PC-3 (cell line): ENCODE data around the gene KRTAP21-2.

Source experiments
- CTCF ChIP-seq: fragments of 300-600 bp; sonication (generic); conservative IDR thresholded peaks from 2 replicates; pipeline ENCODE4 v1.5.1; 2017; ENCODE audit warnings: antibody characterized with exemption, low read depth, mild to moderate bottlenecking, low read length
- EZH2 ChIP-seq: fragments of 300-600 bp; sonication (generic); IDR thresholded peaks from one replicate; pipeline ENCODE4 v1.6.1; 2017; ENCODE audit warnings: antibody characterized with exemption, mild to moderate bottlenecking, low read length; ENCODE audit not compliant: unreplicated experiment

- no peak for TF ChIP-seq EZH2
- TF ChIP-seq CTCF = no peak
Observed at GRCh38 chr21:30714946-30715345, 32.1 kb downstream of the KRTAP21-2 start.
